ENCODE measurements around the gene FBXL7.

FBXL7 gene

GRCh38 chr5:15722305-15722704 lies 222.3 kb downstream of the FBXL7 start:
- DNase-seq = no peak

DNA sequence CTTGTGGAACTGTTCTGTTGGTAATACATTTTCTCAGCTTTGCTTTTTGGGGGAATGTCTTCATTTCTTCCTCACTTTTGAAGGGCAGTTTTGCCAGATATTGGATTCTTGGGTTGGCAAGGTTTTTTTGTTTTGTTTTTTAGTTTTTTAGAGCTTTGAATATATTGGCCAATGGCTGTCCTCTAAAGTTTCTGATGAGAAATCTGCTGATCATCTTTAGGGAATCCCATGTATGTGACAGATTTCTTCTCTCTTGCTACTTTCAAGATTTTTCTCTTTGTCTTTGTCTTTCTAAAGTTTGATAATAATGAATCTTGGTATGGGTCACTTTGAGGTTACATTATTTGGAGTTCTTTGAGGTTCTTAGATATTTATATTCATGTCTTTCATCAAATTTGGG lies 227.4 kb downstream of the FBXL7 start:
- no peak for DNase-seq

- no peak for DNase-seq
Measured at GRCh38 chr5:15728811-15729210, 228.8 kb downstream of the FBXL7 start.

DNA sequence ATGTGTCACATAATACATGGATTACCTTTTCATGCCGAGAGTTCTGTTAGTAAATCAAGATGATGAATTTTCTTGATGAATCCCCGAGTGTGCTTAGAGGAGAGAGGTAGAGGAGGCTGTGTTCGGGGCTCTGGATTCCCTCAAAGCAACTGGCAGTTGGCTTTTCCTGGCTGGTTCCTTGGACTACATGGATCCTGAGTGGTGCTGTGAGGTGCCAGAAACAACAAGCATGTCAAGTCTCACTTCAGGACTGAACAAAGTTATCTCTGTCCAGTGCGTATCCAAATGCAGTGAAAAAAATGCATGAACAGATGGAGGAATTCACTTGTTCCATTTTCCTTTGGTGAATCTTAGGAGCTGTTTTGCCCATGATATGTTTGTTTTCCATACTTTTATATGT lies 231.7 kb downstream of the FBXL7 start:
- no peak for DNase-seq

GRCh38 chr5:15734058-15734457 lies 234.1 kb downstream of the FBXL7 start:
- DNase-seq = peak; percentile 29

DNA sequence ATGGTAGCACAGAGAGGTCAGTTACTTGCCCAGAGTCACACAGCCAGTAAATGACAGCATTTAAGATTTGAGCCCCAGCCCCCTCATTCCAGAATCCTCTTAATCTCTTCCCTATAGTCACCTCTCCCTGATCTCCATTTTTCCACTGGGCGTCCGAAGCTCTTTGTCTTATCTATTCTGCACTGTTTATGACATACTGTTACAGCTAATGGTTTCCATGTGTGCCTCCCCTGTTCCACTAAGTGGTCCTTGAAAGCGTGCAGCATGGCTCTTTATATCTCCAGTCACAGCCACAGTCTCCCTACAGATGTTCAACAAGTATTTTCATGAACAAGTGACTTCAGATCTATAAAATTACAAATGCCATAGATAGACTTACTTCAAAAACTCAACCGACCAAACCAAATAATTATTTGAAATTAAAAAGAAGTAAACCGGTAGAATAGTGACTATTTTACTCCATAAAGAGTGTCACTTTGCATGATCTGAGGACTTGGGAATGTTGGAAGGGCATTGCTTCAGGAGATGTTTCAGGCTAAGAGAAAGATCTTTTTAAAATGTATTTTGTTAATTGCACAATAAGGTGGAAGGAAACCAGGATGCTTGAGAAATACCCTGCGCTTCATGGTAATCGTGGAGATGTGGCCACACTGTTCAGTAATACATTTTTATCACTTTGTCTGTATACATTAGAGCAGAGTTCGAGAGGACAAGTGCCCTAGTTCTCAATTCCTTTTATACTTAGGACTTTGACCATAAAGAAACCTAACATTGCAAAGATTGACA lies 237.2 kb downstream of the FBXL7 start:
- no peak for DNase-seq

- DNase-seq = no peak
Measured at GRCh38 chr5:15737871-15738664, 238.1 kb downstream of the FBXL7 start.

DNA sequence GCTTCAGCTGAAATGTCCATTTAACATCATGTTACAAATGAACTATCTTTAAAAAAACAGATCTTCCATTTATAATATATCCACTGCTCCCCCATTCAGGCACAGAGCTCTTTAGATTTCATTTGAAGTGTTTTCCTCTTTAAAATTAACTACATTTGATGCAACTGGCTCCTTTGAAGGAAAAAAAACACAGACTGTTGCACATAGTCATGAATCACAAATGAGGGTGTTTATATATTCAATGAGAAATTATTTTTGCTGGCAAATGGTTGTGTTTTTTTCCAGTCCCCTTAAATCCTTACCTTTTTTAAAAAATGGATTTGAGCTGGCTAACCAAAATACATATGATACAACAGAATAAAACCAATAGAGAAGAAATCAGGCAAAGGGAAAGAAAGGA lies 240.4 kb downstream of the FBXL7 start:
- DNase-seq = no peak

DNA sequence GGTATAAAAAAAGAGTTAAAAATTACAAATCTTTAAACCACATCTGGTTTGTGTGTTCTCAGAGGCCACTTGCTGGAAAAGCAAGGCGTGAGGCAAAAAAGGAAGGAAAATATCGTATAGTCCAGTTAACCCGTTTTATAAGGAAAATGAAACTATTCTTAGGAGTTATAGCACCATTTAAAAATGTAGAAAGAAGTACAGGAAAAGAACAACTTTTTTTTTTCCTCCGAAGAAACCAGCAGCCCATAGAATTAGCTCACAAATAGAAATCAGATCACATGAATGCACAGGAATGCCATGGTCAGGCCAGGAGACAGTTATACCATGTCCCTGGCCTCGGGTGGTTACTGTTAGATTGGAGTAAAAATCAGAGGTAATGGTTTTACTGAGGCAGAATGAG lies 241.6 kb downstream of the FBXL7 start:
- no peak for DNase-seq

GRCh38 chr5:15746833-15747232 lies 246.9 kb downstream of the FBXL7 start:
- DNase-seq = no peak

- DNase-seq = no peak
Measured at GRCh38 chr5:15748266-15748665, 248.3 kb downstream of the FBXL7 start.

DNA sequence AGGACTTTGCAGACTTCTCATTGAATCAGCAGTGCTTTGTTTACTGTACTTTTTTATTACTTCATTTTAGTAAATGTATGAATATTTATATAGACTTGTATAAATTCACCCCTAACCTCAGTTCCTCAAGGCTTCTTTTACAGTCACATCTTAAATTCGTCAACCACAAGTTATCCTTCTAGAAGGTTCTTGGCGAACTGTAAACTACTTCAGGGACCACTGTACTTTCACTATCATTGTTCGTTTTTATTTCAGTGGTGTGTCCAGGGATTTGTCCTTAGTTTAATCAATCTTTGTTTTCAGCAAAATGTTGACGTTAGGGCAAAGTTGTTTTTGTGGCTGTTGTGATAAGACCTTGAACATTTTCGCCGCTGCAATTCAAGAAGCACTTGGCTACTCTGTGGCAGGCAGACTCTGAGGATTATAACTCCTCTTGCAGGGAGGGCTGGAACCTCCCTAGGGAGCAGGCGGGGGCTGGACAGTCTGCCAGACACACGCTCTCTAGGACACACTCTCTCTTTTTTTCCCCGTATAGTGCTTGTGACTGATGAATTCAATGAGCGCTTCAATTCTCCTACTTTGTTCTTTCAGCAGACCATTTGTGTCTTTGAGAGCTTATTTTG lies 252.8 kb downstream of the FBXL7 start:
- DNase-seq = no peak

DNA sequence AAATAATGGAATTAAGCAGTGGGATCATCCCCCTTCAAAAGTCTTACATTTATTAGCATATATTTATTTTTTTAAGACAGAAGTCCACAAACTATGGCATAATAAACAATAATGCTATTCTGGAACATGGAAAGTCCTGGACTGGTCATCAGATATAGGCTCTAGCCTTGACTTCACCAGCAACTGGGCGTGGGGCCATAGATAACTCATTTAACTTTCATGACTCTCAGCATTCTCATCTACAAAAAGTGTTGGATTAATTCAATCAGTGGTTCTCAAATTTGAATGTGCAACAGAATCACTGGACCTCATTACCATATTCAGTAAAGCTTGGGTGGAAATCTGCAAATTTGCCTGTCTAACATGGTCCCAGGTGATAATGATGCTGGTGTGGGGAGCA lies 253.8 kb downstream of the FBXL7 start:
- DNase-seq = no peak

DNA sequence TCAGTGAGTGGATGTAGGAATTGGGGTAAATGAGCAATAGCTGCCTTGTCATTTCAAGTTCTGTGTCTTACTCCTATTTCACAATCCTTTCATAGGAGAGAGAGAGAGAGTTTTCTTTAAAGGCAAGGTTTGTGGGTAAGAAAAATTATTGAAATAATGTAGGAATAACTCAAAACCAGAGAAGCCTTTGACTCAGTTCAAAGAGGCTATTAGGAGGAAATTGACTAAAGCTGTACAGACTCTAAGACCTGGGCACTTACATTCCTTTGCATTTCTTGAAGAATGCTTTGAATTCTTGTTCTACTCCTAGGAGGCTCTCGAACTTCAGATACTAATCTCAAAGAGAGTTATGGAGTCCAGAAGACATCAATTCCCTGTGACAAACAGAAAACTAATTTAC lies 257.1 kb downstream of the FBXL7 start:
- DNase-seq = no peak

- DNase-seq = no peak
Measured at GRCh38 chr5:15757619-15758018, 257.6 kb downstream of the FBXL7 start.

DNA sequence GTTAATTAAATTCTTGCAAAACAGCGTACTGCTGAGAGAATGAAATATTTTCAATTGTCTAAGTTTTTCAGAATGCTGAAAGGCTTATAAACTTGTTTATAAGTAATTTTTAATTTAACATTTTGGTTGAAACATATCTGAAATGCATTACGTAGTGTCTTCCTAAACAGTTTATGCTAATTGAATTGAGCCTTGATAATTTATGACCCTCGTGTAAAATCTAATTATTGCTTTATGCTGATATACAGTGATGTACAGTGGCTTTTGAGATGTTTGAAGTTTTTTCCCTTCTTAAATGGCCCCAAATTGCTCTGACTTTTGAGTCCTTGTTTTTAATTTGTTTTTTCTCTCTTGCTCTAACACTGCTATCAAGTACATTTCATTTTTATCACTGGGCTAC lies 262.7 kb downstream of the FBXL7 start:
- DNase-seq = no peak

GRCh38 chr5:15763754-15764153 lies 263.8 kb downstream of the FBXL7 start:
- no peak for DNase-seq

- DNase-seq = no peak
Measured at GRCh38 chr5:15768936-15769335, 269.0 kb downstream of the FBXL7 start.

- no peak for DNase-seq
Measured at GRCh38 chr5:15772131-15772530, 272.2 kb downstream of the FBXL7 start.

DNA sequence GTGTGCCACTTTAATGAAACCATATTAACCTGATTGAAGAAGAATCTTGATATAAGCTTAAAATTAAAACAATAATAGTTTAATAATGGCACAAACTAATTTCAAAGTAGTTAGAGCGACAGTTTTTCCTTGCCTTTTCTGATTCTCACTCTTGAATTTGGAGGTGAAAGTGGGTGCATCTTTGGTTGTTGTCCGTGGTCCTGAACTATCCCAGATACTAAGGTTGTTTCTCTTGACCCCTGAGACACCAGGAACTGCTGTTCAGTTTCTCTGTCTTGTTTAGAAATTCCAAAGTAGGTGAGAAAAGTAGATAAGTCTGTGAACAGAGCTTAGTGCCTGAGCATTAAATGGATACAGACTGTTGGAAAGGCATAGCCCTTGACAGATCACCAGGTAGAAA lies 274.7 kb downstream of the FBXL7 start:
- no peak for DNase-seq

GRCh38 chr5:15776346-15776745 lies 276.4 kb downstream of the FBXL7 start:
- no peak for DNase-seq

- peak; percentile 22 for DNase-seq
Measured at GRCh38 chr5:15783734-15784133, 283.8 kb downstream of the FBXL7 start.

GRCh38 chr5:15785531-15785981 lies 285.6 kb downstream of the FBXL7 start:
- DNase-seq = no peak

- no peak for DNase-seq
Measured at GRCh38 chr5:15786326-15786725, 286.3 kb downstream of the FBXL7 start.

Measured in DMS53 (cell line).